ENCODE data around the gene ESAM.
"Not testable (repeated sequence)": the region's sequence is repeated elsewhere in the genome, so short reads cannot be mapped to it uniquely, and the experiment has no call there.

DNA sequence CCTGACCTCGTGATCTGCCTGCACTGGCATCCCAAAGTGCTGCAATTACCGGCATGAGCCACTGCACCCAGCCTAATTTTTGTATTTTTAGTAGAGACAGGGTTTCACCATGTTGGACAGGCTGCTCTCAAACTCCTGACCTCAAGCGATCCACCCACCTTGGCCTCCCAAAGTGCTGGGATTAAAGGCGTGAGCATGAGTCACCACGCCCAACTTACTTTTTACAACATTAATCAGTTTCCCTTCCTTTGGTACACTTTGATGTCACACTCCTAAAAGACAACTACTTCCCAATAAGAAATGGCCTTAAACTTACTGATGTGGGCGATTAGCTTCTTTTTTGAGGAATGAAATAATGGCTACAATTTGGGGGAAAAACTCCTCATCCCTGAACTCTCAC lies 8.9 kb upstream of the ESAM start:
- not testable (repeated sequence) for TF ChIP-seq POLR2A, EP300 (IDR thresholded peaks at IDR 0.05)
- TF ChIP-seq, protein P1, sequence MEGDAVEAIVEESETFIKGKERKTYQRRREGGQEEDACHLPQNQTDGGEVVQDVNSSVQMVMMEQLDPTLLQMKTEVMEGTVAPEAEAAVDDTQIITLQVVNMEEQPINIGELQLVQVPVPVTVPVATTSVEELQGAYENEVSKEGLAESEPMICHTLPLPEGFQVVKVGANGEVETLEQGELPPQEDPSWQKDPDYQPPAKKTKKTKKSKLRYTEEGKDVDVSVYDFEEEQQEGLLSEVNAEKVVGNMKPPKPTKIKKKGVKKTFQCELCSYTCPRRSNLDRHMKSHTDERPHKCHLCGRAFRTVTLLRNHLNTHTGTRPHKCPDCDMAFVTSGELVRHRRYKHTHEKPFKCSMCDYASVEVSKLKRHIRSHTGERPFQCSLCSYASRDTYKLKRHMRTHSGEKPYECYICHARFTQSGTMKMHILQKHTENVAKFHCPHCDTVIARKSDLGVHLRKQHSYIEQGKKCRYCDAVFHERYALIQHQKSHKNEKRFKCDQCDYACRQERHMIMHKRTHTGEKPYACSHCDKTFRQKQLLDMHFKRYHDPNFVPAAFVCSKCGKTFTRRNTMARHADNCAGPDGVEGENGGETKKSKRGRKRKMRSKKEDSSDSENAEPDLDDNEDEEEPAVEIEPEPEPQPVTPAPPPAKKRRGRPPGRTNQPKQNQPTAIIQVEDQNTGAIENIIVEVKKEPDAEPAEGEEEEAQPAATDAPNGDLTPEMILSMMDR (IDR thresholded peaks at IDR 0.05), result not testable (repeated sequence)

Measured in tibial nerve (tissue), 4 donors.